ENCODE results near the gene TMEM128.

The TMEM128 gene

GRCh38 chr4:4289055-4289454 is 41.0 kb upstream of the TMEM128 start:
- H3K27ac ChIP-seq: no peak overlapping the region
- H3K27me3 ChIP-seq (replicated peaks): no peaks in the 10 kb centered on the region
- H3K4me3 ChIP-seq (ENCODE audit: low read depth, low read length): peak overlapping the region; percentile 93
- H3K36me3 ChIP-seq (replicated peaks): peaks cover 7% of the 10 kb centered on the region
- no peak for DNase-seq
- TF ChIP-seq CTCF (IDR thresholded peaks at IDR 0.05; ENCODE audit: low read depth, low read length, missing control alignments): no peak
- in situ Hi-C loops (cut with HindIII; ENCODE audit: low pct_ligation_motif_present, low sequenced_read_pairs): no loop called here

GRCh38 chr4:4288098-4288497 is 40.1 kb upstream of the TMEM128 start:
- Histone ChIP-seq H3K36me3 (replicated peaks) (peaks cover 14% of the 10 kb centered on the region), H3K4me3 (ENCODE audit: low read depth, low read length) (no peak overlapping the region), H3K27ac (no peak overlapping the region), H3K27me3 (replicated peaks) (no peaks in the 10 kb centered on the region)
- in situ Hi-C loops (cut with HindIII; ENCODE audit: low pct_ligation_motif_present, low sequenced_read_pairs): no loop called here
- no peak for DNase-seq
- TF ChIP-seq CTCF (IDR thresholded peaks at IDR 0.05; ENCODE audit: low read depth, low read length, missing control alignments): no peak

GRCh38 chr4:4284827-4285618 is 37.0 kb upstream of the TMEM128 start:
- Histone ChIP-seq H3K27ac (no peak overlapping the region), H3K36me3 (replicated peaks) (peaks cover 29% of the 10 kb centered on the region), H3K4me3 (ENCODE audit: low read depth, low read length) (no peak overlapping the region), H3K27me3 (replicated peaks) (no peaks in the 10 kb centered on the region)
- no peak for DNase-seq
- in situ Hi-C loops (cut with HindIII; ENCODE audit: low pct_ligation_motif_present, low sequenced_read_pairs): no loop called here
- no peak for TF ChIP-seq CTCF (IDR thresholded peaks at IDR 0.05; ENCODE audit: low read depth, low read length, missing control alignments)

- H3K27ac ChIP-seq: no peak overlapping the region
- no peaks in the 10 kb centered on the region for H3K27me3 ChIP-seq (replicated peaks)
- no peak overlapping the region for H3K4me3 ChIP-seq (ENCODE audit: low read depth, low read length)
- TF ChIP-seq CTCF (IDR thresholded peaks at IDR 0.05; ENCODE audit: low read depth, low read length, missing control alignments): no peak
- no peak for DNase-seq
- H3K36me3 ChIP-seq (replicated peaks): peaks cover 39% of the 10 kb centered on the region
- in situ Hi-C loops (cut with HindIII; ENCODE audit: low pct_ligation_motif_present, low sequenced_read_pairs): no loop called here
Measured at GRCh38 chr4:4281787-4282186, 33.8 kb upstream of the TMEM128 start.

GRCh38 chr4:4277531-4277930 is 29.5 kb upstream of the TMEM128 start:
- H3K36me3 ChIP-seq (replicated peaks): peaks cover 38% of the 10 kb centered on the region
- H3K4me3 ChIP-seq (ENCODE audit: low read depth, low read length): no peak overlapping the region
- DNase-seq: no peak
- in situ Hi-C loops (cut with HindIII; ENCODE audit: low pct_ligation_motif_present, low sequenced_read_pairs): no loop called here
- H3K27me3 ChIP-seq (replicated peaks): no peaks in the 10 kb centered on the region
- no peak overlapping the region for H3K27ac ChIP-seq
- TF ChIP-seq CTCF (IDR thresholded peaks at IDR 0.05; ENCODE audit: low read depth, low read length, missing control alignments): no peak

- Histone ChIP-seq H3K27ac (no peak overlapping the region), H3K27me3 (replicated peaks) (no peaks in the 10 kb centered on the region), H3K36me3 (replicated peaks) (peaks cover 30% of the 10 kb centered on the region), H3K4me3 (ENCODE audit: low read depth, low read length) (no peak overlapping the region)
- no peak for TF ChIP-seq CTCF (IDR thresholded peaks at IDR 0.05; ENCODE audit: low read depth, low read length, missing control alignments)
- no peak for DNase-seq
- in situ Hi-C loops (cut with HindIII; ENCODE audit: low pct_ligation_motif_present, low sequenced_read_pairs): no loop called here
Measured at GRCh38 chr4:4274226-4274625, 26.2 kb upstream of the TMEM128 start.

Measured in brain microvascular endothelial cell (primary cell).